Liver (tissue), 9 donors: ENCODE measurements around the gene ADGRF3. TPM values are rescaled to one million over a fixed set of nuclear protein-coding genes. Genes with fewer than 3 reads are reported as not detected.
"Not testable (repeated sequence)": the region's sequence is repeated elsewhere in the genome, so short reads cannot be mapped to it uniquely, and the experiment has no call there.

Experiments
- DNase-seq: peaks from one replicate; pipeline ENCODE4 v3.0.0-alpha.2; 2017; ENCODE audit warnings: low spot score
- H3K27ac ChIP-seq, 2 donors: one replicate each; pipeline ENCODE4 v1.7.0; 2013; ENCODE audit warnings: inconsistent platforms in 2 of 2, low read length in 2 of 2, control low read depth in 1 of 2, low read depth in 1 of 2, mild to moderate bottlenecking in 1 of 2
- H3K27me3 ChIP-seq, 4 donors: one replicate each; pipeline versions ENCODE4 v1.6.1 to v1.7.0; 2013; ENCODE audit warnings: low read length in 3 of 4, inconsistent platforms in 1 of 4, mild to moderate bottlenecking in 1 of 4, moderate library complexity in 1 of 4; ENCODE audit not compliant: control insufficient read depth in 4 of 4, insufficient read depth in 4 of 4
- H3K36me3 ChIP-seq, 4 donors: one replicate each; pipeline versions ENCODE4 v1.6.1 to v1.7.0; 2013; ENCODE audit warnings: low read length in 3 of 4, mild to moderate bottlenecking in 3 of 4, low read depth in 1 of 4, moderate library complexity in 1 of 4; ENCODE audit not compliant: control insufficient read depth in 4 of 4, insufficient read depth in 3 of 4
- H3K4me1 ChIP-seq, 4 donors: one replicate each; pipeline versions ENCODE4 v1.6.1 to v1.7.0; 2013; ENCODE audit warnings: low read length in 3 of 4, mild to moderate bottlenecking in 3 of 4, moderate library complexity in 1 of 4; ENCODE audit not compliant: control insufficient read depth in 4 of 4, insufficient read depth in 4 of 4
- H3K4me3 ChIP-seq, 3 donors: one replicate each; pipeline versions ENCODE4 v1.6.1 to v1.7.0; 2013; ENCODE audit warnings: low read length in 3 of 3, control low read depth in 1 of 3, low read depth in 1 of 3, mild to moderate bottlenecking in 1 of 3
- H3K9ac ChIP-seq, 2 donors: one replicate each; pipeline ENCODE4 v1.7.0; 2013; ENCODE audit warnings: low read length in 2 of 2, mild to moderate bottlenecking in 2 of 2, moderate library complexity in 2 of 2, control low read depth in 1 of 2, low read depth in 1 of 2
- H3K9me3 ChIP-seq, 4 donors: one replicate each; pipeline versions ENCODE4 v1.6.1 to v1.7.0; 2013; ENCODE audit warnings: low read length in 3 of 4; ENCODE audit not compliant: control insufficient read depth in 4 of 4
- EGR1 ChIP-seq, 2 donors: IDR thresholded peaks; 2 replicates each; pipeline ENCODE4 v1.6.1; 2016 to 2018; ENCODE audit warnings: antibody characterized with exemption in 2 of 2, low read depth in 2 of 2
- FOXA2 ChIP-seq: IDR thresholded peaks from 2 replicates; pipeline ENCODE4 v1.6.1; 2016; ENCODE audit warnings: antibody characterized with exemption
- HNF4A ChIP-seq, 2 donors: conservative IDR thresholded peaks; 2 replicates each; pipeline ENCODE4 v1.6.1; 2016; ENCODE audit warnings: antibody characterized with exemption in 2 of 2, mild to moderate bottlenecking in 2 of 2
- HNF4G ChIP-seq: IDR thresholded peaks from 2 replicates; pipeline ENCODE4 v1.6.1; 2016; ENCODE audit warnings: antibody characterized with exemption
- JUND ChIP-seq, 2 donors: IDR thresholded peaks; 2 replicates each; pipeline ENCODE4 v1.6.1; 2016; ENCODE audit warnings: antibody characterized with exemption in 2 of 2
- MAX ChIP-seq: IDR thresholded peaks from 2 replicates; pipeline ENCODE4 v1.6.1; 2016; ENCODE audit warnings: antibody characterized with exemption
- NR2F2 ChIP-seq: IDR thresholded peaks from 2 replicates; pipeline ENCODE4 v1.6.1; 2016; ENCODE audit warnings: antibody characterized with exemption
- RAD21 ChIP-seq, 2 donors: IDR thresholded peaks; 2 replicates each; pipeline ENCODE4 v1.6.1; 2016; ENCODE audit warnings: antibody characterized with exemption in 2 of 2, mild to moderate bottlenecking in 2 of 2
- REST ChIP-seq: IDR thresholded peaks from 2 replicates; pipeline ENCODE4 v1.6.1; 2016; ENCODE audit warnings: antibody characterized with exemption, mild to moderate bottlenecking
- RXRA ChIP-seq, 2 donors: IDR thresholded peaks; 2 replicates each; pipeline ENCODE4 v1.6.1; 2017 to 2018; ENCODE audit warnings: antibody characterized with exemption in 2 of 2, mild to moderate bottlenecking in 1 of 2
- SP1 ChIP-seq: IDR thresholded peaks from 2 replicates; pipeline ENCODE4 v1.6.1; 2018; ENCODE audit warnings: antibody characterized with exemption, mild to moderate bottlenecking
- TAF1 ChIP-seq: conservative IDR thresholded peaks from 2 replicates; pipeline ENCODE4 v1.6.1; 2016; ENCODE audit warnings: antibody characterized with exemption, mild to moderate bottlenecking
- YY1 ChIP-seq: IDR thresholded peaks from 2 replicates; pipeline ENCODE4 v1.6.1; 2016; ENCODE audit warnings: antibody characterized with exemption, mild to moderate bottlenecking
- ZBTB33 ChIP-seq: IDR thresholded peaks from 2 replicates; pipeline ENCODE4 v1.6.1; 2016; ENCODE audit warnings: antibody characterized with exemption
- WGBS: extraction: QIAGEN DNeasy Blood & Tissue Kit; methylation state at CpG from one replicate; pipeline ENCODE4 v1.1.7; 2013; 5-methylcytosine and 5-hydroxymethylcytosine counted together
- polyA plus RNA-seq, 2 donors: library from polyadenylated mRNA; stranded (reverse) in 1 of 2; unstranded in 1 of 2; fragments of 200-250 nt in 1 of 2; fragments of >200 nt in 1 of 2; fragmentation: Nextera tagmentation in 1 of 2; extraction: Ambion mirVana in 1 of 2; gene quantifications; one replicate each; pipeline versions ENCODE4 v1.2.1 to v1.2.3, GENCODE V29; 2013 to 2015
- total RNA-seq, 2 donors: library from RNA; depleted of rRNA; stranded (reverse); fragments of >200 nt; gene quantifications; one replicate each; pipeline ENCODE4 v1.2.3, GENCODE V29; 2014
- donor health status: healthy.
- donor health status: healthy.
- donor health status: healthy.
- donor health status: healthy.
- donor health status: healthy.

The ADGRF3 gene
- total and polyA plus RNA-seq, 4 donors, result 0.07 to 0.25 (median 0.10) TPM

- TF ChIP-seq YY1, result no peak
- no peak for TF ChIP-seq JUND (IDR thresholded peaks at IDR 0.05)
- no peak for TF ChIP-seq REST
- TF ChIP-seq EGR1 (IDR thresholded peaks at IDR 0.05; ENCODE audit: low read depth in 2 of 2), result no peak
- TF ChIP-seq SP1, result no peak
- TF ChIP-seq TAF1, result no peak
- no peak for TF ChIP-seq HNF4G
- no peak for TF ChIP-seq NR2F2
- no peak for TF ChIP-seq MAX
- TF ChIP-seq FOXA2, result no peak
- TF ChIP-seq RXRA (IDR thresholded peaks at IDR 0.05), result no peak
- TF ChIP-seq RAD21 (IDR thresholded peaks at IDR 0.05), result no peak
- no peak for TF ChIP-seq ZBTB33
- TF ChIP-seq HNF4A (conservative IDR thresholded peaks at IDR 0.05), result no peak
- Histone ChIP-seq H3K27me3 (no peaks in the 10 kb centered on the region), H3K9ac (no peak overlapping the region), H3K27ac (no peak overlapping the region), H3K9me3 (no peaks in the 10 kb centered on the region), H3K4me1 (peaks cover 10 to 25% (median 19%) of the 10 kb centered on the region in 4 donors), H3K36me3 (peaks cover 0 to 2% (median 1%) of the 10 kb centered on the region in 4 donors), H3K4me3 (no peak overlapping the region)
- no peak for DNase-seq
Measured at GRCh38 chr2:26270373-26270772, 76.2 kb downstream of the ADGRF3 start.

GRCh38 chr2:26269571-26270158 lies 76.9 kb downstream of the ADGRF3 start:
- WGBS, result 94% methylated on average over 6 of the region's 6 CpGs
- Histone ChIP-seq H3K9ac (no peak overlapping the region), H3K4me1 (peaks cover 5 to 18% (median 12%) of the 10 kb centered on the region in 4 donors), H3K9me3 (no peaks in the 10 kb centered on the region), H3K4me3 (no peak overlapping the region), H3K27me3 (no peaks in the 10 kb centered on the region), H3K27ac (no peak overlapping the region), H3K36me3 (peaks cover 0 to 6% (median 3%) of the 10 kb centered on the region in 4 donors)
- DNase-seq, result no peak
- TF ChIP-seq FOXA2 (no peak), HNF4A (conservative IDR thresholded peaks at IDR 0.05) (no peak), ZBTB33 (no peak), REST (no peak), TAF1 (no peak)

- H3K27ac ChIP-seq, H3K27me3 ChIP-seq, H3K4me3 ChIP-seq, DNase-seq, H3K9me3 ChIP-seq, H3K36me3 ChIP-seq, H3K9ac ChIP-seq: not testable (repeated sequence)
- WGBS, result 89% methylated on average over 12 of the region's 12 CpGs
- peaks cover 5 to 13% (median 9%) of the 10 kb centered on the region in 4 donors for H3K4me1 ChIP-seq
Measured at GRCh38 chr2:26268670-26269385, 77.8 kb downstream of the ADGRF3 start.
